GM12891 (cell line): Measurements from ENCODE around the gene TPRG1L.
"Not testable (repeated sequence)": the region's sequence is repeated elsewhere in the genome, so short reads cannot be mapped to it uniquely, and the experiment has no call there.

Experiments used
- DNase-seq: peaks from one replicate; pipeline ENCODE4 v3.0.0; 2011; ENCODE audit warnings: low spot score; ENCODE audit not compliant: insufficient read length
- FAIRE-seq: peaks from 2 replicates; lab custom pipeline; 2011; peaks lifted over from hg19 to GRCh38; lab: Jason Lieb, UNC
- PAX5 ChIP-seq: IDR thresholded peaks from 2 replicates; pipeline ENCODE4 v1.6.1; 2011; ENCODE audit warnings: low read length, moderate library complexity, mild to moderate bottlenecking; ENCODE audit not compliant: insufficient read depth, severe bottlenecking
- POLR2A ChIP-seq: IDR thresholded peaks from 2 replicates; pipeline ENCODE4 v1.6.1; 2011; ENCODE audit warnings: low read depth, low read length, control low read depth
- POLR2AphosphoS5 ChIP-seq: IDR thresholded peaks from 2 replicates; pipeline ENCODE4 v1.6.1; 2011; ENCODE audit warnings: low read depth, low read length, control low read depth
- POU2F2 ChIP-seq: IDR thresholded peaks from 2 replicates; pipeline ENCODE4 v1.6.1; 2011; ENCODE audit warnings: low read depth, mild to moderate bottlenecking, control low read depth, low read length, moderate library complexity
- SPI1 ChIP-seq: IDR thresholded peaks from 2 replicates; pipeline ENCODE4 v1.6.1; 2011; ENCODE audit warnings: low read depth, low read length, control low read depth
- TAF1 ChIP-seq: IDR thresholded peaks from 2 replicates; pipeline ENCODE4 v1.6.1; 2011; ENCODE audit warnings: low read depth, low read length, control low read depth

The TPRG1L gene

GRCh38 chr1:3617806-3618345 lies 6.9 kb upstream of the TPRG1L start:
- no peak for TF ChIP-seq POLR2A
- TF ChIP-seq TAF1 = no peak
- TF ChIP-seq POU2F2 = no peak
- TF ChIP-seq POLR2AphosphoS5 = no peak
- no peak for TF ChIP-seq PAX5
- no peak for TF ChIP-seq SPI1
- FAIRE-seq (no peak), DNase-seq (no peak)

GRCh38 chr1:3618531-3618880 lies 6.3 kb upstream of the TPRG1L start:
- no peak for FAIRE-seq
- DNase-seq = no peak
- no peak for TF ChIP-seq TAF1
- no peak for TF ChIP-seq POU2F2
- no peak for TF ChIP-seq POLR2A
- no peak for TF ChIP-seq PAX5
- TF ChIP-seq POLR2AphosphoS5 = no peak
- TF ChIP-seq SPI1 = no peak

- peak; percentile 74 for DNase-seq
- TF ChIP-seq SPI1 (no peak), PAX5 (no peak)
- peak; percentile 73 for FAIRE-seq
Observed at GRCh38 chr1:3618881-3619671, 5.7 kb upstream of the TPRG1L start.

GRCh38 chr1:3620708-3621107 lies 4.1 kb upstream of the TPRG1L start:
- TF ChIP-seq POU2F2 (no peak), POLR2AphosphoS5 (no peak), SPI1 (no peak), TAF1 (no peak), PAX5 (no peak), POLR2A (no peak)
- DNase-seq = no peak
- FAIRE-seq = no peak

- not testable (repeated sequence) for FAIRE-seq, DNase-seq
Observed at GRCh38 chr1:3621151-3621671, 3.6 kb upstream of the TPRG1L start.

- not testable (repeated sequence) for FAIRE-seq, DNase-seq
Observed at GRCh38 chr1:3622102-3622501, 2.7 kb upstream of the TPRG1L start.

- DNase-seq (no peak), FAIRE-seq (no peak)
- TF ChIP-seq POLR2A (no peak), SPI1 (no peak), POLR2AphosphoS5 (no peak), TAF1 (no peak), POU2F2 (no peak), PAX5 (no peak)
Observed at GRCh38 chr1:3623441-3624199, 1.2 kb upstream of the TPRG1L start.

- DNase-seq = no peak
- no peak for TF ChIP-seq POLR2A
- TF ChIP-seq POLR2AphosphoS5 = no peak
- TF ChIP-seq SPI1 = no peak
- TF ChIP-seq POU2F2 = no peak
- no peak for TF ChIP-seq TAF1
- TF ChIP-seq PAX5 = no peak
- no peak for FAIRE-seq
Observed at GRCh38 chr1:3625151-3625907, 514 bp downstream of the TPRG1L start.

- DNase-seq (no peak), FAIRE-seq (no peak)
- TF ChIP-seq TAF1 = no peak
Observed at GRCh38 chr1:3626025-3626424, 1.2 kb downstream of the TPRG1L start.

- DNase-seq = no peak
- no peak for FAIRE-seq
- no peak for TF ChIP-seq SPI1
- no peak for TF ChIP-seq POLR2A
- no peak for TF ChIP-seq POLR2AphosphoS5
- TF ChIP-seq POU2F2 = no peak
- no peak for TF ChIP-seq TAF1
- no peak for TF ChIP-seq PAX5
Observed at GRCh38 chr1:3627515-3628253, 2.9 kb downstream of the TPRG1L start.
